Left ventricle myocardium inferior (tissue), 1 donor: ENCODE measurements around the gene UNC80. TPM values are rescaled to one million over a fixed set of nuclear protein-coding genes. Genes with fewer than 3 reads are reported as not detected.

Experiments
- DNase-seq: peaks from one replicate; pipeline ENCODE4 v3.0.0-alpha.2; 2020
- H3K27ac ChIP-seq: fragments of 200-600 bp; replicated peaks from 2 replicates; pipeline ENCODE4 v1.8.0; 2021
- H3K27me3 ChIP-seq: fragments of 200-600 bp; 2 replicates; pipeline ENCODE4 v1.8.0; 2021; ENCODE audit warnings: low read depth
- H3K36me3 ChIP-seq: fragments of 200-600 bp; 2 replicates; pipeline ENCODE4 v1.8.0; 2021
- H3K4me1 ChIP-seq: fragments of 200-600 bp; 2 replicates; pipeline ENCODE4 v1.8.0; 2021
- H3K4me3 ChIP-seq: fragments of 200-600 bp; 2 replicates; pipeline ENCODE4 v1.8.0; 2021; ENCODE audit warnings: mild to moderate bottlenecking, moderate library complexity
- H3K9me3 ChIP-seq: fragments of 200-600 bp; replicated peaks from 2 replicates; pipeline ENCODE4 v1.8.0; 2021
- CTCF ChIP-seq: fragments of 200-600 bp; IDR thresholded peaks from 2 replicates; pipeline ENCODE4 v1.8.0; 2021; ENCODE audit warnings: antibody characterized with exemption, mild to moderate bottlenecking, borderline replicate concordance
- intact Hi-C: fragments of 100-400 bp; cut with micrococcal nuclease; formaldehyde crosslinking; loops from one replicate; pipeline ENCODE4 v1.11.0; 2022
- total RNA-seq: library from RNA; stranded (reverse); fragmentation: NEBNext Ultra II Directional; extraction: Animal tissue kit (Norgen Biotek cat#: 25700); gene quantifications from one replicate; pipeline ENCODE4 v1.2.1, GENCODE V29; 2021
- donor health status: DM: no; HTN: yes; CAD: no; lungs with severe emphysema.

Gene UNC80
- total RNA-seq, 1 donor from 2014 or later: 0.03 TPM

- intact Hi-C loops: loop anchor here (10.0 kb wide), 1 partner anchor 631 kb away; no protein-coding TSS in a partner anchor
Measured at GRCh38 chr2:209965723-209966122, 194.1 kb downstream of the UNC80 start.

GRCh38 chr2:209969692-209970091 is 198.1 kb downstream of the UNC80 start:
- Histone ChIP-seq H3K36me3 (no peaks in the 10 kb centered on the region), H3K4me3 (no peak overlapping the region), H3K27ac (no peak overlapping the region), H3K4me1 (no peaks in the 10 kb centered on the region), H3K27me3 (peaks cover 46% of the 10 kb centered on the region), H3K9me3 (no peaks in the 10 kb centered on the region)
- no peak for DNase-seq
- no peak for TF ChIP-seq CTCF
- intact Hi-C loops: loop anchor here (10.0 kb wide), 1 partner anchor 635 kb away; no protein-coding TSS in a partner anchor

More at GRCh38 chr2:209965723-209966122, 194.1 kb downstream of the UNC80 start:
- Histone ChIP-seq H3K27ac (no peak overlapping the region), H3K9me3 (no peaks in the 10 kb centered on the region), H3K27me3 (peaks cover 14% of the 10 kb centered on the region), H3K4me3 (no peak overlapping the region), H3K4me1 (no peaks in the 10 kb centered on the region), H3K36me3 (no peaks in the 10 kb centered on the region)
- no peak for TF ChIP-seq CTCF
- DNase-seq: no peak

- TF ChIP-seq CTCF: no peak
- intact Hi-C loops: no loop called here
- no peaks in the 10 kb centered on the region for H3K9me3 ChIP-seq
Measured at GRCh38 chr2:209970271-209970670, 198.6 kb downstream of the UNC80 start.

GRCh38 chr2:209970711-209971110 is 199.1 kb downstream of the UNC80 start:
- intact Hi-C loops: no loop called here
- Histone ChIP-seq H3K9me3 (no peaks in the 10 kb centered on the region), H3K4me1 (no peaks in the 10 kb centered on the region), H3K36me3 (no peaks in the 10 kb centered on the region), H3K27ac (no peak overlapping the region), H3K27me3 (peaks cover 49% of the 10 kb centered on the region), H3K4me3 (no peak overlapping the region)
- no peak for TF ChIP-seq CTCF
- DNase-seq: no peak

More at GRCh38 chr2:209970271-209970670, 198.6 kb downstream of the UNC80 start:
- no peaks in the 10 kb centered on the region for H3K36me3 ChIP-seq
- H3K4me1 ChIP-seq: no peaks in the 10 kb centered on the region
- no peak for DNase-seq
- peaks cover 46% of the 10 kb centered on the region for H3K27me3 ChIP-seq
- H3K4me3 ChIP-seq: no peak overlapping the region
- no peak overlapping the region for H3K27ac ChIP-seq

GRCh38 chr2:209973328-209973727 is 201.7 kb downstream of the UNC80 start:
- no peaks in the 10 kb centered on the region for H3K36me3 ChIP-seq
- no peak for TF ChIP-seq CTCF
- DNase-seq: no peak
- intact Hi-C loops: no loop called here
- H3K9me3 ChIP-seq: no peaks in the 10 kb centered on the region
- no peak overlapping the region for H3K4me3 ChIP-seq
- H3K27ac ChIP-seq: no peak overlapping the region
- H3K27me3 ChIP-seq: peaks cover 55% of the 10 kb centered on the region
- H3K4me1 ChIP-seq: no peaks in the 10 kb centered on the region
